Smooth muscle cell (in vitro differentiated cells): ENCODE measurements around the gene DRAXIN. TPM values are rescaled to one million over a fixed set of nuclear protein-coding genes. Genes with fewer than 3 reads are reported as not detected.

ENCODE experiments used
- DNase-seq: peaks from one replicate; lab custom pipeline; 2025; ENCODE audit not compliant: unreplicated experiment; lab: John Stamatoyannopoulos, UW
- H2AFZ ChIP-seq: fragments of 200-600 bp; sonication (generic); 2 replicates; pipeline ENCODE4 v1.6.0; 2016; ENCODE audit warnings: antibody characterized with exemption, low read depth, mild to moderate bottlenecking
- H3F3A ChIP-seq: fragments of 200-600 bp; sonication (generic); 2 replicates; pipeline ENCODE4 v1.6.0; 2017; ENCODE audit warnings: antibody characterized with exemption, low read depth
- H3K27ac ChIP-seq: fragments of 200-600 bp; sonication (generic); 2 replicates; pipeline ENCODE4 v1.5.1; 2016; ENCODE audit warnings: low read depth, mild to moderate bottlenecking
- H3K27me3 ChIP-seq: fragments of 200-600 bp; sonication (generic); 2 replicates; pipeline ENCODE4 v1.6.1; 2016; ENCODE audit warnings: low read depth, mild to moderate bottlenecking
- H3K36me3 ChIP-seq: fragments of 200-600 bp; sonication (generic); 2 replicates; pipeline ENCODE4 v1.5.1; 2016; ENCODE audit warnings: low read depth
- H3K4me1 ChIP-seq: fragments of 200-600 bp; sonication (generic); 2 replicates; pipeline ENCODE4 v1.5.1; 2016; ENCODE audit warnings: low read depth
- H3K4me2 ChIP-seq: fragments of 200-600 bp; sonication (generic); 2 replicates; pipeline ENCODE4 v1.6.0; 2016; ENCODE audit warnings: mild to moderate bottlenecking
- H3K4me3 ChIP-seq: fragments of 200-600 bp; sonication (generic); 2 replicates; pipeline ENCODE4 v1.5.1; 2016; ENCODE audit warnings: mild to moderate bottlenecking
- H3K79me2 ChIP-seq: fragments of 200-600 bp; sonication (generic); 2 replicates; pipeline ENCODE4 v1.6.0; 2016; ENCODE audit warnings: low read depth, mild to moderate bottlenecking
- H3K9ac ChIP-seq: fragments of 200-600 bp; sonication (generic); 2 replicates; pipeline ENCODE4 v1.6.0; 2016; ENCODE audit warnings: low read depth
- H3K9me3 ChIP-seq: fragments of 200-600 bp; sonication (generic); replicated peaks from 2 replicates; pipeline ENCODE4 v1.5.1; 2016; ENCODE audit warnings: low read depth
- H4K20me1 ChIP-seq: fragments of 200-600 bp; sonication (generic); 2 replicates; pipeline ENCODE4 v1.6.0; 2016; ENCODE audit warnings: low read depth
- CTCF ChIP-seq: fragments of 200-600 bp; sonication (generic); IDR thresholded peaks from 2 replicates; pipeline ENCODE4 v1.5.1; 2017; ENCODE audit warnings: borderline replicate concordance, mild to moderate bottlenecking, antibody characterized with exemption; ENCODE audit not compliant: insufficient read depth, poor library complexity, severe bottlenecking
- WGBS: methylation state at CpG from one replicate; pipeline ENCODE4 v1.1.7; 2016; ENCODE audit warnings: low lambda C conversion rate; 5-methylcytosine and 5-hydroxymethylcytosine counted together
- polyA plus RNA-seq: library from polyadenylated mRNA; unstranded; fragments of >200 nt; fragmentation: Nextera tagmentation; extraction: Ambion mirVana; gene quantifications from 2 replicates; pipeline ENCODE4 v1.2.1, GENCODE V29; 2016
- total RNA-seq: library from RNA; depleted of rRNA; stranded (reverse); fragments of >200 nt; gene quantifications from 2 replicates; pipeline ENCODE4 v1.2.3, GENCODE V29; 2014

Gene DRAXIN
- total and polyA plus RNA-seq, 2 experiments from 2014 or later = 0.09 to 0.15 TPM

DNA sequence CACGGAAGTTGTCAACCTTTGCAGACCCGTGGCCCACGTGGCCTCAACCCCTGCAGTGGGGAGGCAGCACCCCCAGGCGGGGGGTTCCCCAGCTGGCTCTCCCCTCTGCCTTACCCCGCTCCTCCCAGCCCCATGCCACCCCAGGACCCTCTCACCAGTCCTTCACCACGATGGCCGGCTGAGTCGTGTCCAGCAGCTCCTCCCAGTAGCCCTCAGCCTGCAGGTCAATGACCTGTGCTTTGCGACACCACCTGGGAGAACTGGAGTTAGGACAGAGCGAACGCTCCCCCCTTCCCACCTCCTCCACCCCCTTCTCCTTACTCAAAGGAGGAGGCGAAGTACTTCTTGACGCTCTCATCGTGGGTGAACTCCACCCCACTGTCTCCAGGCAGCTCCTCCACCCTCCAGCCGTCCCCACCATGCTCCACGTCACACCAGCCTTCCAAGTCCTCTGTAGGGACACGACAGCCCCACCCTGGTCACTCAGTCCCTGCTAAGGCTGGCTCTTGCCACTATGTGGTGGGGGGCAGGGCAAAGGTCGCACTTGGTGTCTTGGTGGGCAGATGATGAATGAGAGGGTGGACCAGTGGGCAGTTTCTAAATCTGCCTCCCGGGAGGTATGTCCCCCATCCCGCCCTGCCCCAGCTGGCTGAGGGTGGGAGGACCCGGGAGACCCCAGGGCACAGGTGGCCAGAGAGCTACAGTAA lies 41.7 kb upstream of the DRAXIN start:
- no peaks in the 10 kb centered on the region for H3K79me2 ChIP-seq
- no peak overlapping the region for H2AFZ ChIP-seq
- no peak for TF ChIP-seq CTCF
- H3K27ac ChIP-seq = no peak overlapping the region
- no peaks in the 10 kb centered on the region for H4K20me1 ChIP-seq
- H3K9me3 ChIP-seq = no peaks in the 10 kb centered on the region
- no peaks in the 10 kb centered on the region for H3K36me3 ChIP-seq
- 74% methylated on average over 21 of the region's 21 CpGs for WGBS
- H3K9ac ChIP-seq = no peak overlapping the region
- H3F3A ChIP-seq = no peaks in the 10 kb centered on the region
- no peak overlapping the region for H3K4me3 ChIP-seq
- DNase-seq = no peak
- peaks cover 24% of the 10 kb centered on the region for H3K27me3 ChIP-seq
- peak overlapping the region; percentile 66 for H3K4me2 ChIP-seq
- no peaks in the 10 kb centered on the region for H3K4me1 ChIP-seq

DNA sequence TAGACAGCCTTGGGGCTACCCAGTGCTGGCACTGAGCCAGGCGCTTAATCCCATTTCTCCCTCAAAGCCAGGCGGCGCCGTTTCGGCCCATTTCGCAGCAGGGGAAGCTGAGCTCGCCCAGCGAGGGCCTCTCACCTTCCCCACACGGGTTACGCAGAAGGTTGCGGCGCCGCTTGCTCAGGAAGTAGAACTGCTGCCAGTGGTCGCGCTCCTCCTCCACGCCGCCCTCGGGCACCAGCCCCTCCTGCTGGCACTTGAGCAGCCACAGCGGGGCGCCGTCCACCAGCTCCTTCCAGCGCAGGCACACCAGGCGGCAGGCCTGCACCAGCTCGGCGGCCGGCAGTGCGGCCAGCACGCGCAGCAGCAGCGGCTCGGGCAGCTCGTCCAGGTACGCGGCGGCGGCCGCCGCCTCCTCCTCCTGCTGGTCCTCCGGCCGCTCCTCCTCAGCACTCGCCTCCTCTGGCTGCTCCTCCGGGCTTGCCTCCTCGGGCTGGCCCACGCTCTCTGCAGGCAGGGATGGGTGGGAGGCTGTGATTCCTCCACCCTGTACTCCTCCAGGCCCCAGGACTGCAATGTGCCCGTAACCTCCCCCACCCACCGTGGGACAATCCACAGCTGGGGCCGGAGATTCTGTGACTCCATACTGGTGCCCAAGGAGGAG lies 41.0 kb upstream of the DRAXIN start:
- peaks cover 24% of the 10 kb centered on the region for H3K27me3 ChIP-seq
- H3F3A ChIP-seq = no peaks in the 10 kb centered on the region
- no peak overlapping the region for H2AFZ ChIP-seq
- peak; percentile 19 for DNase-seq
- peaks cover 3% of the 10 kb centered on the region for H3K4me1 ChIP-seq
- H3K9ac ChIP-seq = no peak overlapping the region
- no peak overlapping the region for H3K4me3 ChIP-seq
- H4K20me1 ChIP-seq = no peaks in the 10 kb centered on the region
- H3K9me3 ChIP-seq = no peaks in the 10 kb centered on the region
- H3K79me2 ChIP-seq = no peaks in the 10 kb centered on the region
- no peak overlapping the region for H3K27ac ChIP-seq
- 7% methylated on average over 47 of the region's 47 CpGs for WGBS
- H3K36me3 ChIP-seq = no peaks in the 10 kb centered on the region
- H3K4me2 ChIP-seq = peak overlapping the region; percentile 66
- peak; percentile 49 for TF ChIP-seq CTCF

- H3K9ac ChIP-seq = no peak overlapping the region
- no peaks in the 10 kb centered on the region for H3K9me3 ChIP-seq
- H3F3A ChIP-seq = no peaks in the 10 kb centered on the region
- H3K79me2 ChIP-seq = no peaks in the 10 kb centered on the region
- 86% methylated on average over 4 of the region's 4 CpGs for WGBS
- H3K4me3 ChIP-seq = no peak overlapping the region
- H3K36me3 ChIP-seq = no peaks in the 10 kb centered on the region
- no peaks in the 10 kb centered on the region for H4K20me1 ChIP-seq
- no peak for TF ChIP-seq CTCF
- no peak for DNase-seq
- peaks cover 7% of the 10 kb centered on the region for H3K4me1 ChIP-seq
- H2AFZ ChIP-seq = no peak overlapping the region
- peak overlapping the region; percentile 66 for H3K4me2 ChIP-seq
- no peak overlapping the region for H3K27ac ChIP-seq
- H3K27me3 ChIP-seq = peaks cover 24% of the 10 kb centered on the region
These were observed 40.5 kb upstream of the DRAXIN start for GRCh38 chr1:11651017-11651416.
